CD14-positive monocyte (primary cell): Measurements from ENCODE around the gene TNFSF9. TPM values are rescaled to one million over a fixed set of nuclear protein-coding genes. Genes with fewer than 3 reads are reported as not detected.

Experiments used
- DNase-seq, 3 donors: peaks; one replicate each; pipeline ENCODE4 v3.0.0-alpha.2; 2011 to 2022
- H2AFZ ChIP-seq: 2 replicates; pipeline ENCODE4 v1.6.0; 2012; ENCODE audit warnings: mild to moderate bottlenecking, low read depth, low read length, inconsistent platforms; ENCODE audit not compliant: insufficient read depth, poor library complexity, severe bottlenecking
- H3K27ac ChIP-seq, 2 donors: 1 replicate in 1 of 2; 2 replicates in 1 of 2; pipeline ENCODE4 v1.5.1; 2012 to 2013; ENCODE audit warnings: low read length in 2 of 2, control low read depth in 1 of 2, inconsistent platforms in 1 of 2, low read depth in 1 of 2, mild to moderate bottlenecking in 1 of 2
- H3K27me3 ChIP-seq, 2 donors: one replicate each; pipeline versions ENCODE4 v1.6.0 to v1.6.1; 2011 to 2013; ENCODE audit warnings: low read length in 2 of 2; ENCODE audit not compliant: control insufficient read depth in 2 of 2, insufficient read depth in 2 of 2
- H3K36me3 ChIP-seq, 2 donors: replicated peaks in 1 of 2; 1 replicate in 1 of 2; 2 replicates in 1 of 2; pipeline versions ENCODE4 v1.5.1 to v1.6.1; 2012 to 2013; ENCODE audit warnings: low read length in 2 of 2, control low read depth in 1 of 2, inconsistent platforms in 1 of 2, mild to moderate bottlenecking in 1 of 2; ENCODE audit not compliant: insufficient read depth in 2 of 2, control insufficient read depth in 1 of 2
- H3K4me1 ChIP-seq, 2 donors: 1 replicate in 1 of 2; 2 replicates in 1 of 2; pipeline versions ENCODE4 v1.5.1 to v1.6.1; 2012 to 2013; ENCODE audit warnings: low read length in 2 of 2, control low read depth in 1 of 2, inconsistent platforms in 1 of 2, mild to moderate bottlenecking in 1 of 2, moderate library complexity in 1 of 2; ENCODE audit not compliant: insufficient read depth in 2 of 2, control insufficient read depth in 1 of 2
- H3K4me2 ChIP-seq: replicated peaks from 2 replicates; pipeline ENCODE3; 2012; ENCODE audit warnings: low read length, moderate library complexity, mild to moderate bottlenecking; ENCODE audit not compliant: poor library complexity, severe bottlenecking; ENCODE audit errors: extremely low read depth
- H3K4me3 ChIP-seq, 3 experiments: fragments of 200-600 bp in 1 of 3; sonication (generic) in 1 of 3; replicated peaks in 1 of 3; 1 replicate in 2 of 3; 2 replicates in 1 of 3; pipeline ENCODE4 v1.5.1; 2011 to 2013; ENCODE audit warnings: low read length in 3 of 3, mild to moderate bottlenecking in 3 of 3, control low read depth in 2 of 3, low read depth in 2 of 3, inconsistent platforms in 1 of 3, moderate library complexity in 1 of 3
- H3K79me2 ChIP-seq: 2 replicates; pipeline ENCODE4 v1.6.0; 2012; ENCODE audit warnings: mild to moderate bottlenecking, control low read depth, inconsistent platforms, low read length, moderate library complexity; ENCODE audit not compliant: insufficient read depth
- H3K9ac ChIP-seq: 2 replicates; pipeline ENCODE4 v1.6.0; 2017; ENCODE audit warnings: low read length, mild to moderate bottlenecking; ENCODE audit not compliant: insufficient read depth, poor library complexity, severe bottlenecking
- H3K9me3 ChIP-seq, 2 donors: replicated peaks in 1 of 2; 1 replicate in 1 of 2; 2 replicates in 1 of 2; pipeline versions ENCODE4 v1.5.1 to v1.6.1; 2012 to 2013; ENCODE audit warnings: low read length in 2 of 2, control low read depth in 1 of 2; ENCODE audit not compliant: control insufficient read depth in 1 of 2, insufficient read depth in 1 of 2
- H4K20me1 ChIP-seq: 2 replicates; pipeline ENCODE4 v1.6.0; 2012; ENCODE audit warnings: mild to moderate bottlenecking, low read length, control low read depth, moderate library complexity; ENCODE audit not compliant: insufficient read depth
- H3K27ac Mint-ChIP-seq, 7 donors: one replicate each; pipeline ENCODE4 v1.8.0; 2020; ENCODE audit warnings: mild to moderate bottlenecking in 7 of 7, mixed read lengths in 7 of 7, moderate library complexity in 6 of 7, inconsistent platforms in 2 of 7
- H3K27me3 Mint-ChIP-seq, 3 donors: one replicate each; pipeline ENCODE4 v1.8.0; 2021 to 2022; ENCODE audit warnings: low read depth in 3 of 3, mild to moderate bottlenecking in 3 of 3, mixed read lengths in 3 of 3, moderate library complexity in 3 of 3, inconsistent platforms in 1 of 3
- H3K36me3 Mint-ChIP-seq, 2 donors: one replicate each; pipeline ENCODE4 v1.8.0; 2020; ENCODE audit warnings: mixed read lengths in 2 of 2, inconsistent platforms in 1 of 2, mild to moderate bottlenecking in 1 of 2
- H3K4me1 Mint-ChIP-seq: one replicate; pipeline ENCODE4 v1.8.0; 2020; ENCODE audit warnings: mild to moderate bottlenecking, mixed read lengths
- H3K4me3 Mint-ChIP-seq, 2 donors: one replicate each; pipeline ENCODE4 v1.8.0; 2020; ENCODE audit warnings: mild to moderate bottlenecking in 2 of 2, mixed read lengths in 2 of 2, moderate library complexity in 1 of 2
- H3K9me3 Mint-ChIP-seq, 7 donors: one replicate each; pipeline ENCODE4 v1.8.0; 2020 to 2022; ENCODE audit warnings: mixed read lengths in 7 of 7, mild to moderate bottlenecking in 6 of 7, moderate library complexity in 6 of 7, inconsistent platforms in 2 of 7
- WGBS: methylation state at CpG from one replicate; pipeline ENCODE4 v1.1.5; 2013; ENCODE audit warnings: missing lambda C conversion rate; ENCODE audit not compliant: insufficient coverage; 5-methylcytosine and 5-hydroxymethylcytosine counted together
- intact Hi-C, 2 donors: fragments of 100-400 bp; cut with micrococcal nuclease; formaldehyde crosslinking; loops; one replicate each; pipeline versions ENCODE4 v1.15.0 to v1.15.1; 2023
- polyA plus RNA-seq, 3 donors: library from polyadenylated mRNA; depleted of rRNA in 1 of 3; unstranded in 2 of 3; stranded (reverse) in 1 of 3; fragments of 300-500 nt in 2 of 3; fragments of >200 nt in 1 of 3; fragmentation: Illumina TruSeq in 2 of 3; gene quantifications; 1 replicate in 2 of 3; 2 replicates in 1 of 3; pipeline ENCODE4 v1.2.3, GENCODE V29; 2012 to 2021
- TF ChIP-seq, protein P1 (sequence below): fragments of 200-600 bp; IDR thresholded peaks from one replicate; pipeline ENCODE4 v1.8.0; 2022; ENCODE audit warnings: antibody characterized with exemption, mild to moderate bottlenecking

The TNFSF9 gene
- polyA plus RNA-seq, 3 donors, result 3.7 to 4.9 (median 4.3) TPM

DNA sequence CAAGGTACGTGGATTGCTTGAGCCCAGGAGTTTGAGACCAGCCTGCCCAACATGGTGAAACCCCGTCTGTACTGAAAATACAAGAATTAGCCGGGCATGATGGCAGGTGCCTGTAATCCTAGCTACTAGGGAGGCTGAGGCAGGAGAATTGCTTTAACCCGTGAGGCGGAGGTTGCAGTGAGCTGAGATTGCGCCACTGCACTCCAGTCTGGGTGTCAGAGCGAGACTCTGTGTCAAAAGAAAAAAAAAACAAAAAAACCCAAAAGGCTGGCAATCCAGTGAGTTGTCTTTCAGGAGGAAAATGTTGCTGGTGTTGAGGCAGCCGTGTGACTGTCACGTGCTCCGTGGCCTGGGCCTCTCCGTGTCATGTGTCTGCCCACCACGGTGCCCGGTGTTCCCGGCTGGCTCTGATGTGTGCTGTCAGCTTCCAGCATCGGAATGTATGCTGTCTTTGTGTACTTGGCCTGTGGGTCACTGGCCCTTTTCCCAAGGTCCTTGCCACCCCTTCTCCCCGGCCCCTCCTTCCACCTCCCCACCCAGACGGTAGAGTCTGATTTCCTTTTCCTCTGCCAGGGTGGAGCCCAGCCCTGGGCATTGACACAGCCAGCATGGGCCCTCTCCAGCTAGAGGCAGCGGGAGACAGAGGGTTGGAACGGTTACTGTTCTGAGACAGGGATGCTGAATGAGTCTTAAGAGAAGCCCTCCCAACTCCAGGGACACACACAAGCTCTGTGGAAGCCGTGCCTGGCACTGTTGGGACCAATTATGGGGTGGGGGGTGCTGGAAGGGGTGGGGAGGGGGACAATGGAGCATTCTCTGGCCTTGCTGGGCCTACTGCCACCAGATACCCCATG is 21.5 kb upstream of the TNFSF9 start:
- H3K4me3 Mint-ChIP-seq, result no peak overlapping the region
- peaks cover 4% of the 10 kb centered on the region for H3K4me1 Mint-ChIP-seq
- intact Hi-C loops, result no loop called here
- no peak overlapping the region for H3K27ac ChIP-seq
- H3K36me3 ChIP-seq, result no peaks in the 10 kb centered on the region
- WGBS, result 58% methylated on average over 10 of the region's 20 CpGs
- H3K79me2 ChIP-seq, result no peaks in the 10 kb centered on the region
- peaks cover 0 to 4% of the 10 kb centered on the region in 2 donors for H3K4me1 ChIP-seq
- peaks cover 0 to 3% (median 0%) of the 10 kb centered on the region in 7 donors for H3K9me3 Mint-ChIP-seq
- TF ChIP-seq, protein P1, sequence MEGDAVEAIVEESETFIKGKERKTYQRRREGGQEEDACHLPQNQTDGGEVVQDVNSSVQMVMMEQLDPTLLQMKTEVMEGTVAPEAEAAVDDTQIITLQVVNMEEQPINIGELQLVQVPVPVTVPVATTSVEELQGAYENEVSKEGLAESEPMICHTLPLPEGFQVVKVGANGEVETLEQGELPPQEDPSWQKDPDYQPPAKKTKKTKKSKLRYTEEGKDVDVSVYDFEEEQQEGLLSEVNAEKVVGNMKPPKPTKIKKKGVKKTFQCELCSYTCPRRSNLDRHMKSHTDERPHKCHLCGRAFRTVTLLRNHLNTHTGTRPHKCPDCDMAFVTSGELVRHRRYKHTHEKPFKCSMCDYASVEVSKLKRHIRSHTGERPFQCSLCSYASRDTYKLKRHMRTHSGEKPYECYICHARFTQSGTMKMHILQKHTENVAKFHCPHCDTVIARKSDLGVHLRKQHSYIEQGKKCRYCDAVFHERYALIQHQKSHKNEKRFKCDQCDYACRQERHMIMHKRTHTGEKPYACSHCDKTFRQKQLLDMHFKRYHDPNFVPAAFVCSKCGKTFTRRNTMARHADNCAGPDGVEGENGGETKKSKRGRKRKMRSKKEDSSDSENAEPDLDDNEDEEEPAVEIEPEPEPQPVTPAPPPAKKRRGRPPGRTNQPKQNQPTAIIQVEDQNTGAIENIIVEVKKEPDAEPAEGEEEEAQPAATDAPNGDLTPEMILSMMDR, result no peak
- no peaks in the 10 kb centered on the region for H4K20me1 ChIP-seq
- H3K4me2 ChIP-seq, result no peak overlapping the region
- no peaks in the 10 kb centered on the region for H3K36me3 Mint-ChIP-seq
- peaks cover 4 to 10% (median 6%) of the 10 kb centered on the region in 3 donors for H3K27me3 Mint-ChIP-seq
- no peak overlapping the region for H3K27ac Mint-ChIP-seq
- H3K4me3 ChIP-seq, result no peak overlapping the region
- no peaks in the 10 kb centered on the region for H3K9me3 ChIP-seq
- no peak overlapping the region for H2AFZ ChIP-seq
- DNase-seq, result no peak
- H3K27me3 ChIP-seq, result no peaks in the 10 kb centered on the region
- H3K9ac ChIP-seq, result no peak overlapping the region

GRCh38 chr19:6510618-6511017 is 20.2 kb upstream of the TNFSF9 start:
- Histone ChIP-seq H3K36me3 (no peaks in the 10 kb centered on the region), H4K20me1 (no peaks in the 10 kb centered on the region), H2AFZ (no peak overlapping the region), H3K27ac (no peak overlapping the region), H3K9me3 (no peaks in the 10 kb centered on the region), H3K79me2 (no peaks in the 10 kb centered on the region), H3K4me2 (no peak overlapping the region), H3K4me3 (no peak overlapping the region), H3K4me1 (no peaks in the 10 kb centered on the region), H3K27me3 (no peaks in the 10 kb centered on the region), H3K9ac (no peak overlapping the region)
- Mint-ChIP-seq H3K4me1 (no peaks in the 10 kb centered on the region), H3K27ac (no peak overlapping the region), H3K9me3 (peaks cover 0 to 3% (median 0%) of the 10 kb centered on the region in 7 donors), H3K36me3 (no peaks in the 10 kb centered on the region), H3K27me3 (peaks cover 2 to 10% (median 3%) of the 10 kb centered on the region in 3 donors), H3K4me3 (no peak overlapping the region)
- WGBS, result 100% methylated on average over 2 of the region's 7 CpGs
- intact Hi-C loops, result loop anchor here (10.0 kb wide), 1 partner anchor 254 kb away; the partner anchor contains the start of gene SH2D3A (in 2 of the 2)
- DNase-seq, result no peak
- TF ChIP-seq, protein P1, result no peak
